IMR-90 (cell line): Measurements from ENCODE around the gene ALOX15B. TPM values are rescaled to one million over a fixed set of nuclear protein-coding genes. Genes with fewer than 3 reads are reported as not detected.

ENCODE experiments used
- ATAC-seq: fragments of 200-7000 bp; cut with Tn5 transposase; 2 replicates; pipeline ENCODE4 v1.9.1; 2020; ENCODE audit warnings: low read depth, mild to moderate bottlenecking, moderate library complexity
- BruUV-seq: library from RNA; stranded (reverse); fragments of 400-500 nt; replicated peaks from 2 replicates; lab custom pipeline; 2021; lab: Mats Ljungman, UMichigan
- CTCF ChIA-PET: fragments of 300-600 bp; formaldehyde crosslinking; extraction: SDS; loops from one replicate; lab custom pipeline; 2021; ENCODE audit warnings: antibody characterized with exemption; lab: Yijun Ruan, JAX
- POLR2A ChIA-PET: fragments of 300-600 bp; sonication (Branson Sonifier 250); formaldehyde crosslinking; loops from one replicate; lab custom pipeline; 2022; ENCODE audit warnings: antibody characterized with exemption; ENCODE audit not compliant: unreplicated experiment; lab: Charles Lee
- DNase-seq: peaks from one replicate; pipeline ENCODE4 v3.0.0; 2013
- H2AFZ ChIP-seq: replicated peaks from 2 replicates; pipeline ENCODE3; 2013; ENCODE audit warnings: low read length, mild to moderate bottlenecking; ENCODE audit not compliant: poor library complexity
- H2AK5ac ChIP-seq: 2 replicates; pipeline ENCODE4 v1.6.1; 2013; ENCODE audit warnings: low read depth, low read length, inconsistent platforms
- H2AK9ac ChIP-seq: replicated peaks from 2 replicates; pipeline ENCODE3; 2013; ENCODE audit warnings: mild to moderate bottlenecking, low read depth, low read length, moderate library complexity; ENCODE audit not compliant: poor library complexity
- H2BK120ac ChIP-seq: 2 replicates; pipeline ENCODE4 v1.6.1; 2013; ENCODE audit warnings: low read depth, low read length, inconsistent platforms
- H2BK15ac ChIP-seq: 3 replicates; pipeline ENCODE4 v1.6.1; 2013; ENCODE audit warnings: low read depth, low read length, inconsistent platforms
- H2BK20ac ChIP-seq: 2 replicates; pipeline ENCODE4 v1.6.1; 2013; ENCODE audit warnings: low read depth, mild to moderate bottlenecking, inconsistent platforms, low read length, moderate library complexity
- H2BK5ac ChIP-seq: 2 replicates; pipeline ENCODE4 v1.6.1; 2013; ENCODE audit warnings: mild to moderate bottlenecking, low read depth, low read length, inconsistent platforms; ENCODE audit not compliant: poor library complexity, severe bottlenecking
- H3K14ac ChIP-seq: replicated peaks from 2 replicates; pipeline ENCODE4 v1.6.1; 2013; ENCODE audit warnings: low read depth, low read length, inconsistent platforms
- H3K18ac ChIP-seq: 2 replicates; pipeline ENCODE4 v1.6.1; 2013; ENCODE audit warnings: low read depth, low read length, control low read depth
- H3K23ac ChIP-seq: 2 replicates; pipeline ENCODE4 v1.6.1; 2013; ENCODE audit warnings: low read depth, low read length, inconsistent platforms
- H3K27ac ChIP-seq: 2 replicates; pipeline ENCODE4 v1.5.1; 2013; ENCODE audit warnings: mild to moderate bottlenecking, control low read depth, low read length; ENCODE audit not compliant: insufficient read depth
- H3K27me3 ChIP-seq: 2 replicates; pipeline ENCODE4 v1.6.1; 2013; ENCODE audit warnings: low read length; ENCODE audit not compliant: control insufficient read depth, insufficient read depth
- H3K36me3 ChIP-seq: 2 replicates; pipeline ENCODE4 v1.6.1; 2013; ENCODE audit warnings: low read length, mixed read lengths; ENCODE audit not compliant: control insufficient read depth, insufficient read depth
- H3K4ac ChIP-seq: 2 replicates; pipeline ENCODE4 v1.6.1; 2013; ENCODE audit warnings: low read depth, low read length, inconsistent platforms
- H3K4me1 ChIP-seq: 2 replicates; pipeline ENCODE4 v1.6.1; 2013; ENCODE audit warnings: low read length, mixed read lengths; ENCODE audit not compliant: control insufficient read depth, insufficient read depth
- H3K4me2 ChIP-seq: 2 replicates; pipeline ENCODE4 v1.6.1; 2013; ENCODE audit warnings: low read depth, mild to moderate bottlenecking, control low read depth, low read length, moderate library complexity
- H3K4me3 ChIP-seq: 2 replicates; pipeline ENCODE4 v1.5.1; 2013; ENCODE audit warnings: low read depth, mild to moderate bottlenecking, control low read depth, low read length, moderate library complexity; ENCODE audit not compliant: insufficient read depth
- H3K56ac ChIP-seq: 2 replicates; pipeline ENCODE4 v1.6.1; 2013; ENCODE audit warnings: low read length, inconsistent platforms; ENCODE audit not compliant: insufficient read depth; ENCODE audit errors: extremely low read depth
- H3K79me1 ChIP-seq, 2 experiments: 2 replicates each; pipeline ENCODE4 v1.6.1; 2013; ENCODE audit warnings: low read length in 2 of 2, inconsistent platforms in 1 of 2, low read depth in 1 of 2
- H3K9ac ChIP-seq: 2 replicates; pipeline ENCODE4 v1.6.1; 2013; ENCODE audit warnings: low read depth, low read length, control low read depth
- H3K9me1 ChIP-seq: 2 replicates; pipeline ENCODE4 v1.6.1; 2013; ENCODE audit warnings: low read length, inconsistent platforms; ENCODE audit not compliant: insufficient read depth
- H3K9me3 ChIP-seq: 2 replicates; pipeline ENCODE4 v1.6.1; 2013; ENCODE audit warnings: low read length; ENCODE audit not compliant: control insufficient read depth, insufficient read depth
- H4K20me1 ChIP-seq: 2 replicates; pipeline ENCODE4 v1.6.1; 2013; ENCODE audit warnings: low read length, inconsistent platforms; ENCODE audit not compliant: insufficient read depth
- H4K5ac ChIP-seq: 2 replicates; pipeline ENCODE4 v1.6.1; 2013; ENCODE audit warnings: mild to moderate bottlenecking, low read depth, low read length, control low read depth
- H4K8ac ChIP-seq, 2 experiments: 2 replicates each; pipeline ENCODE4 v1.6.1; 2013; ENCODE audit warnings: low read depth in 2 of 2, low read length in 2 of 2, control low read depth in 1 of 2, inconsistent platforms in 1 of 2
- H4K91ac ChIP-seq: 2 replicates; pipeline ENCODE4 v1.6.1; 2013; ENCODE audit warnings: low read depth, low read length, inconsistent platforms; ENCODE audit not compliant: insufficient read depth
- BHLHE40 ChIP-seq: fragments of 150-350 bp; IDR thresholded peaks from 2 replicates; pipeline ENCODE4 v1.6.1; 2016; ENCODE audit warnings: mild to moderate bottlenecking, low read depth, low read length
- CEBPB ChIP-seq: IDR thresholded peaks from 2 replicates; pipeline ENCODE4 v1.6.1; 2012; ENCODE audit warnings: low read depth, low read length, improper control_type of control experiment
- CHD1 ChIP-seq: IDR thresholded peaks from 2 replicates; pipeline ENCODE4 v1.6.1; 2012; ENCODE audit warnings: low read depth, low read length, improper control_type of control experiment
- FOS ChIP-seq: fragments of 150-350 bp; IDR thresholded peaks from 2 replicates; pipeline ENCODE4 v1.6.1; 2016; ENCODE audit warnings: low read depth, low read length
- MAFK ChIP-seq: IDR thresholded peaks from 2 replicates; pipeline ENCODE4 v1.6.1; 2012; ENCODE audit warnings: low read depth, low read length, improper control_type of control experiment
- MAZ ChIP-seq: IDR thresholded peaks from 2 replicates; pipeline ENCODE4 v1.6.1; 2012; ENCODE audit warnings: low read depth, mild to moderate bottlenecking, low read length, improper control_type of control experiment, moderate library complexity, borderline replicate concordance
- MXI1 ChIP-seq: IDR thresholded peaks from 2 replicates; pipeline ENCODE4 v1.6.1; 2012; ENCODE audit warnings: low read depth, mild to moderate bottlenecking, low read length, moderate library complexity, borderline replicate concordance
- NFE2L2 ChIP-seq: fragments of 150-350 bp; IDR thresholded peaks from 2 replicates; pipeline ENCODE4 v1.6.1; 2016; ENCODE audit warnings: low read depth, mild to moderate bottlenecking, low read length
- POLR2A ChIP-seq: IDR thresholded peaks from 2 replicates; pipeline ENCODE4 v1.6.1; 2012; ENCODE audit warnings: mild to moderate bottlenecking, low read depth, low read length
- RAD21 ChIP-seq: IDR thresholded peaks from 2 replicates; pipeline ENCODE4 v1.6.1; 2012; ENCODE audit warnings: low read length, improper control_type of control experiment
- RCOR1 ChIP-seq: IDR thresholded peaks from 2 replicates; pipeline ENCODE4 v1.6.1; 2012; ENCODE audit warnings: mild to moderate bottlenecking, low read length, improper control_type of control experiment; ENCODE audit not compliant: insufficient replicate concordance
- RFX5 ChIP-seq: IDR thresholded peaks from 2 replicates; pipeline ENCODE4 v1.8.0; 2012; ENCODE audit warnings: low read depth, mild to moderate bottlenecking, low read length, moderate library complexity
- SMC3 ChIP-seq: fragments of 150-350 bp; IDR thresholded peaks from 2 replicates; pipeline ENCODE4 v1.6.1; 2016; ENCODE audit warnings: low read depth, mild to moderate bottlenecking, antibody characterized with exemption, low read length, moderate library complexity
- WGBS, 2 experiments: methylation state at CpG; one replicate each; pipeline versions ENCODE4 v1.1.5 to v1.1.7; 2013; ENCODE audit warnings: missing lambda C conversion rate in 2 of 2; ENCODE audit not compliant: insufficient read length in 1 of 2; ENCODE audit errors: extremely low coverage in 2 of 2; 5-methylcytosine and 5-hydroxymethylcytosine counted together
- dilution Hi-C: fragments of 300-500 bp; cut with HindIII; formaldehyde crosslinking; loops from one replicate; pipeline ENCODE4 v1.14.3; 2018; ENCODE audit warnings: low sequenced_read_pairs; ENCODE audit not compliant: unreplicated experiment
- in situ Hi-C: fragments of 300-500 bp; cut with MboI; formaldehyde crosslinking; loops from 3 replicates; pipeline ENCODE4 v1.14.3; 2019; ENCODE audit warnings: low sequenced_read_pairs, inconsistent platforms, mixed read lengths
- intact Hi-C: fragments of 100-400 bp; cut with micrococcal nuclease; formaldehyde crosslinking; loops from 2 replicates; pipeline ENCODE4 v1.10.0; 2022
- polyA plus RNA-seq, 3 experiments: library from polyadenylated mRNA; depleted of rRNA; stranded (reverse); fragments of >200 nt; gene quantifications; 2 replicates each; pipeline ENCODE4 v1.2.3, GENCODE V29; 2012; ENCODE audit warnings: low replicate concordance in 1 of 3
- total RNA-seq: library from RNA; depleted of rRNA; stranded (reverse); fragments of >200 nt; gene quantifications from 2 replicates; pipeline ENCODE4 v1.2.3, GENCODE V29; 2012
- TF ChIP-seq, protein P1 (sequence below): fragments of 150-350 bp; IDR thresholded peaks from 2 replicates; pipeline ENCODE4 v1.6.1; 2017; ENCODE audit warnings: mild to moderate bottlenecking, antibody characterized with exemption, low read length, low read depth
- TF ChIP-seq, protein P2 (sequence below): conservative IDR thresholded peaks from 2 replicates; pipeline ENCODE4 v1.5.1; 2012; ENCODE audit warnings: mild to moderate bottlenecking, low read depth, low read length, improper control_type of control experiment

ALOX15B gene
- total and polyA plus RNA-seq, 2 of the 4 experiments (the other 2 are of a cell fraction) = not detected

DNA sequence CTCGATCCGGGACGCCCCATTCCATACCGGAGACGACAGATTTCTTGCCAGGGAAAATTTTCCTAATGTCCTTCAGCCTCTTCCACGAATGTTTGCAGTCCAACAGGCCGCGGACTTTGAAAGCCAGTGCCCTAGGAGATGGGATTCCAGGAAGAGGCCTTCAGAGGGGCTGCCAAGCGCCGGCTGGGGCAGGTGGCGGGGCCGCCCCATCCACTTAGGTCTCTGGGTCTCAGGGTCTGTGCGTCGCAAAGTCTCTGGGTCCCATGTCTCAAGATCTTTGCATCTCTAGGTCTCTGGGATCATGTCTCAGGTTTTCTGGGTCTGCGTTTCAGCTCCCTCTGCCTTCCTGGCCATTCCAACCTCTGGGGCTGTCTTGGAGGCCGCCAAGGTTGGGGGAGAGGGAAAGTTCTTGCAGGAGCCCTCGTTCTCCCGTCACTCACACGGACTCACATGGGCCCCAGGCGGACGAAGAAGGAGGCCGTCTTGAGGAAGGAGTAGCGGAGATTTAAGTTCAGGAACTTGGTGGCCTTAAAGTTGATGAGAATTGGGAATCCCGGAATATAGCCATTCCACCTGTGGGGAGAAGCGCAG, 41.4 kb downstream of the ALOX15B start:
- no peaks in the 10 kb centered on the region for H3K79me1 ChIP-seq
- no peak overlapping the region for H4K8ac ChIP-seq
- no peak overlapping the region for H2BK5ac ChIP-seq
- DNase-seq (no peak), ATAC-seq (peak; percentile 38; the same call in 1 of the 2 replicates)
- peak overlapping the region; percentile 92 for H2AFZ ChIP-seq
- no peaks in the 10 kb centered on the region for H4K20me1 ChIP-seq
- no peaks in the 10 kb centered on the region for H3K9me3 ChIP-seq
- H3K9me1 ChIP-seq = no peaks in the 10 kb centered on the region
- H2AK5ac ChIP-seq = no peak overlapping the region
- no TSS peak for BruUV-seq
- H3K18ac ChIP-seq = no peak overlapping the region
- no peak overlapping the region for H4K91ac ChIP-seq
- H2BK15ac ChIP-seq = no peak overlapping the region
- H2AK9ac ChIP-seq = no peak overlapping the region
- H3K23ac ChIP-seq = no peak overlapping the region
- H3K27ac ChIP-seq = no peak overlapping the region
- no peak overlapping the region for H3K14ac ChIP-seq
- ChIA-PET CTCF (interaction anchor here (0.6 to 1.0 kb wide), 2 partner anchors 39 to 218 kb away, joined by 3 read pairs; no protein-coding TSS in a partner anchor), POLR2A (no interaction called here)
- H4K5ac ChIP-seq = no peak overlapping the region
- no peak overlapping the region for H2BK20ac ChIP-seq
- H3K9ac ChIP-seq = no peak overlapping the region
- in situ Hi-C loops = loop anchor here (25.0 kb wide), 2 partner anchors 232 to 682 kb away; partner anchors contain the start of genes ARHGEF15 and SPDYE4
- H3K4me3 ChIP-seq = peak overlapping the region; percentile 24; the same call in 1 of the 2 replicates
- H3K4me2 ChIP-seq = peak overlapping the region; percentile 65
- WGBS, 2 experiments = 16% methylated on average over 8 of the region's 25 CpGs; no CpG with 5 or more reads in 1 of the 2 experiments
- no peak overlapping the region for H3K4ac ChIP-seq
- no peak overlapping the region for H2BK120ac ChIP-seq
- H3K36me3 ChIP-seq = no peaks in the 10 kb centered on the region
- peaks cover 61% of the 10 kb centered on the region for H3K27me3 ChIP-seq
- dilution Hi-C loops = no loop called here
- H3K56ac ChIP-seq = no peak overlapping the region
- H3K4me1 ChIP-seq = 0 out of 2 replicates have a peak, but pooled peaks cover 1% of the 10 kb centered on the region
- intact Hi-C loops = loop anchor here (1.0 to 5.0 kb wide), 2 partner anchors 38 to 77 kb away; partner anchors contain the start of gene ALOXE3
- TF ChIP-seq CEBPB (no peak), RCOR1 (no peak), FOS (no peak), MXI1 (no peak), SMC3 (no peak), MAZ (no peak), RAD21 (no peak), CHD1 (no peak), NFE2L2 (no peak), POLR2A (no peak), RFX5 (no peak), BHLHE40 (no peak), MAFK (no peak)
- TF ChIP-seq, protein P1, sequence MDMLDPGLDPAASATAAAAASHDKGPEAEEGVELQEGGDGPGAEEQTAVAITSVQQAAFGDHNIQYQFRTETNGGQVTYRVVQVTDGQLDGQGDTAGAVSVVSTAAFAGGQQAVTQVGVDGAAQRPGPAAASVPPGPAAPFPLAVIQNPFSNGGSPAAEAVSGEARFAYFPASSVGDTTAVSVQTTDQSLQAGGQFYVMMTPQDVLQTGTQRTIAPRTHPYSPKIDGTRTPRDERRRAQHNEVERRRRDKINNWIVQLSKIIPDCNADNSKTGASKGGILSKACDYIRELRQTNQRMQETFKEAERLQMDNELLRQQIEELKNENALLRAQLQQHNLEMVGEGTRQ = no peak
- TF ChIP-seq, protein P2, sequence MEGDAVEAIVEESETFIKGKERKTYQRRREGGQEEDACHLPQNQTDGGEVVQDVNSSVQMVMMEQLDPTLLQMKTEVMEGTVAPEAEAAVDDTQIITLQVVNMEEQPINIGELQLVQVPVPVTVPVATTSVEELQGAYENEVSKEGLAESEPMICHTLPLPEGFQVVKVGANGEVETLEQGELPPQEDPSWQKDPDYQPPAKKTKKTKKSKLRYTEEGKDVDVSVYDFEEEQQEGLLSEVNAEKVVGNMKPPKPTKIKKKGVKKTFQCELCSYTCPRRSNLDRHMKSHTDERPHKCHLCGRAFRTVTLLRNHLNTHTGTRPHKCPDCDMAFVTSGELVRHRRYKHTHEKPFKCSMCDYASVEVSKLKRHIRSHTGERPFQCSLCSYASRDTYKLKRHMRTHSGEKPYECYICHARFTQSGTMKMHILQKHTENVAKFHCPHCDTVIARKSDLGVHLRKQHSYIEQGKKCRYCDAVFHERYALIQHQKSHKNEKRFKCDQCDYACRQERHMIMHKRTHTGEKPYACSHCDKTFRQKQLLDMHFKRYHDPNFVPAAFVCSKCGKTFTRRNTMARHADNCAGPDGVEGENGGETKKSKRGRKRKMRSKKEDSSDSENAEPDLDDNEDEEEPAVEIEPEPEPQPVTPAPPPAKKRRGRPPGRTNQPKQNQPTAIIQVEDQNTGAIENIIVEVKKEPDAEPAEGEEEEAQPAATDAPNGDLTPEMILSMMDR = no peak
